HepG2 (cell line): Measurements from ENCODE around the gene EXOC7.

Experiments
- CTCF ChIP-seq: sonication (generic); formaldehyde crosslinking; IDR thresholded peaks from 2 replicates; pipeline ENCODE4 v1.5.0; 2020; ENCODE audit warnings: mild to moderate bottlenecking, missing genetic modification reagents, moderate library complexity
- HDAC2 ChIP-seq: sonication (generic); formaldehyde crosslinking; IDR thresholded peaks from 2 replicates; pipeline ENCODE4 v1.4.0; 2020; ENCODE audit warnings: missing genetic modification reagents
- ZNF17 ChIP-seq: sonication (generic); formaldehyde crosslinking; IDR thresholded peaks from 2 replicates; pipeline ENCODE4 v1.5.0; 2020; ENCODE audit warnings: mild to moderate bottlenecking, missing genetic modification reagents
- TF ChIP-seq, protein P1 (sequence below): sonication (generic); formaldehyde crosslinking; IDR thresholded peaks from 2 replicates; pipeline ENCODE4 v1.8.1; 2023; ENCODE audit warnings: missing genetic modification reagents, inconsistent platforms, borderline replicate concordance

DNA sequence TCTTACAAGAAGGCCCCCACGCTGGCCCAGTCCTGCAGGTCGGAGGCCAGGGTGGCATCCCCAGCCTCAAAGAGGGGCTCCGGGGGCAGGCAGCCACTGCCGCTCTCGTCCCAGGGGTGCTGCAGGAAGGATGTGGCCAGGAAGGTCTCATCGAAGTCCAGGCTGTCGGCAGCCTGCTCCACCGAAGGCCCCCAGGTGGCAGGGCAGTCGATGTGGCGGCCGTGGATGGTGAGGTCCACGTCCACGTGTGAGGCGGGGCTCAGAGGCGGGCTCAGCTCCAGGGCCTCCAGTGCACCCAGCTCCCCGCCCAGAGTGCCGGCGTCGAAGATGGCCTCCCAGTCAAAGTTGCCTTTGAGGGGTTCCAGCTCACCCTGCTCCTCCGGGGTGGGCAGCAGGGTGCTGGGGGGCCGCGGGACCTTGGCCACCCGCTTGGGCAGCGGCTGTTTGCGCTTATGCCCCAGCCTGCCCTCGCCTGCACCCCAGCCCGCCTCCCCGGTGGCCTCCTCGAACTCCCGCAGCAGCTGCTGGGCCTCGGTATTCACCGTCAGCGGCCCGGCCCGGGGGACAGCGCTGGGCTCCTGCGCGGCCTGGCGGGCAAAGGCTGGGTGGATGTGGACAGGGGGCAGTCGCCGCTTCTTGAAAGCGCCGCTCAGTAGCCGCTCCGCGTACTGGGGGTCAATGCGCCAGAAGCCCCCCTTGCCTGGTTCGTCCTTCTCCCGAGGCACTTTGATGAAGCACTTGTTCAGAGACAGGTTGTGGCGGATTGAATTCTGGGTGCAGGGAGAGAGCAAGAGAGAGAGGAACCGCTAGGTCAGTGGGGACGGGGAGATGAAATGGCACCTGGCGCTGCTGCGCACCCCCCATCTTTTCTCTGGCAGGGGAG, 34.0 kb upstream of the EXOC7 start:
- TF ChIP-seq, protein P1, sequence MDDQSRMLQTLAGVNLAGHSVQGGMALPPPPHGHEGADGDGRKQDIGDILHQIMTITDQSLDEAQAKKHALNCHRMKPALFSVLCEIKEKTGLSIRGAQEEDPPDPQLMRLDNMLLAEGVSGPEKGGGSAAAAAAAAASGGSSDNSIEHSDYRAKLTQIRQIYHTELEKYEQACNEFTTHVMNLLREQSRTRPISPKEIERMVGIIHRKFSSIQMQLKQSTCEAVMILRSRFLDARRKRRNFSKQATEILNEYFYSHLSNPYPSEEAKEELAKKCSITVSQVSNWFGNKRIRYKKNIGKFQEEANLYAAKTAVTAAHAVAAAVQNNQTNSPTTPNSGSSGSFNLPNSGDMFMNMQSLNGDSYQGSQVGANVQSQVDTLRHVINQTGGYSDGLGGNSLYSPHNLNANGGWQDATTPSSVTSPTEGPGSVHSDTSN: no peak
- no peak for TF ChIP-seq ZNF17 (CRISPR knock-in tag)
- TF ChIP-seq HDAC2 (CRISPR knock-in tag): no peak
- TF ChIP-seq CTCF: no peak
